Measurements from ENCODE around the gene LMF1.

Gene LMF1

DNA sequence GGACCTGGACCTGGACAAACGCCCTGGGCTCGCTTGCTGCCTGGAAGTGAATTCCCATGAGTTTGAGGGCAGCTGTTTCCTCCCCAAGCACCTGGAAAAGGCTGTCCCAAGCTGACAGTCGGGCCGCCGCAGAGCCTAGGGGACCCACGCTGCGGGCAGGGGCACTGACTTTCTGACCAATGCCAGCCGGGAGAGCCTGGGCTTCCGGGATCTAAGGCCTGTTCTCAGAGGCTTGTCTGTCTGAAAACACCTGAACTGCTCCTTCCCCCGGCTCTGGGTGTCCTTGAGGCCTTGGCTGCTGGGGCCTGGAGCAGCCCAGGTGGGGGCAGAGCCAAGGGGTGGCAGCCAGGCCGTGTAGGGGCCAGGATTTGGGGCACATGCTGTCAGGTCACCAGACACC lies 72.6 kb downstream of the LMF1 start:
- H3K4me3 ChIP-seq (ENCODE audit: low read length): no peak overlapping the region

DNA sequence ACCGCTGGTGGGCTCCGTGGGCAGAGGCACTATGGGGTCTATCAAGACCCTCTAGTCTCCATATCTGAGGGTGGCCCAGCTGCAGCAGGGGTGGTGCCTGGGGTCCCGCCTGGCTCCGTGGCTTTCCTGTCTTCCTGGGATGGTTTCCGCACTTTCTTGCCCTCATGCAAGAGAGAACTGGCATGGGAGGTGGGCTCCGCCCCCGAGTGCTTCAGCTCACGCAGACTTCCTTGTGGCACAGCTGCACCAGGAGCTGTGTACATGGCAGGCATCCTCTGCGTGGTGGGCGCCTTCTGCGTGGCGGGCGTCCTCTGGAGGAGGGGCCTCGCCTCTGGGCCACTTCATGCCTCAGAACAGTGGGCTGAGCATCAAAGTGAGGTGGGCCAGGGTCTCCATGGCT lies 73.1 kb downstream of the LMF1 start:
- no peak overlapping the region for H3K4me3 ChIP-seq (ENCODE audit: low read length)
- TF ChIP-seq ZNF274 (IDR thresholded peaks at IDR 0.05; ENCODE audit: low read depth, low read length): no peak

More for the DNA sequence above, 72.6 kb downstream of the LMF1 start:
- TF ChIP-seq ZNF274 (IDR thresholded peaks at IDR 0.05; ENCODE audit: low read depth, low read length): no peak

DNA sequence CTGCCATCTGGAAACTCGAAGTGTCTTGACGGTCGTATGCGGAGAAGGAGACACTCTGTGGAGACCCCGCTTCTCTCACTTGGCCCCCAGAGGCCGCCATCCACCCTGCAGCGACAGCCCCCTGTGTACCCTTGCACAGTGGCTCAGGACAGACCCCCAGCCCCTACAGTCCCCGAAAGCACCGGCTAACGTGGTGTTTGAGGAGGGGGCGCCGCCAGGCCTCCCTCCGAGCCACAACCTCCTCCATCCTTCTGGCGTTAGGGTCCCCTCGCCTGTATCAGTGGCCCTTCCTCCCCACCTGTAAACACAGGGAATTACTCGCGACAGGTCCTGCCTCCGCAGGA lies 73.6 kb downstream of the LMF1 start:
- no peak for TF ChIP-seq ZNF274 (IDR thresholded peaks at IDR 0.05; ENCODE audit: low read depth, low read length)
- H3K4me3 ChIP-seq (ENCODE audit: low read length): no peak overlapping the region

DNA sequence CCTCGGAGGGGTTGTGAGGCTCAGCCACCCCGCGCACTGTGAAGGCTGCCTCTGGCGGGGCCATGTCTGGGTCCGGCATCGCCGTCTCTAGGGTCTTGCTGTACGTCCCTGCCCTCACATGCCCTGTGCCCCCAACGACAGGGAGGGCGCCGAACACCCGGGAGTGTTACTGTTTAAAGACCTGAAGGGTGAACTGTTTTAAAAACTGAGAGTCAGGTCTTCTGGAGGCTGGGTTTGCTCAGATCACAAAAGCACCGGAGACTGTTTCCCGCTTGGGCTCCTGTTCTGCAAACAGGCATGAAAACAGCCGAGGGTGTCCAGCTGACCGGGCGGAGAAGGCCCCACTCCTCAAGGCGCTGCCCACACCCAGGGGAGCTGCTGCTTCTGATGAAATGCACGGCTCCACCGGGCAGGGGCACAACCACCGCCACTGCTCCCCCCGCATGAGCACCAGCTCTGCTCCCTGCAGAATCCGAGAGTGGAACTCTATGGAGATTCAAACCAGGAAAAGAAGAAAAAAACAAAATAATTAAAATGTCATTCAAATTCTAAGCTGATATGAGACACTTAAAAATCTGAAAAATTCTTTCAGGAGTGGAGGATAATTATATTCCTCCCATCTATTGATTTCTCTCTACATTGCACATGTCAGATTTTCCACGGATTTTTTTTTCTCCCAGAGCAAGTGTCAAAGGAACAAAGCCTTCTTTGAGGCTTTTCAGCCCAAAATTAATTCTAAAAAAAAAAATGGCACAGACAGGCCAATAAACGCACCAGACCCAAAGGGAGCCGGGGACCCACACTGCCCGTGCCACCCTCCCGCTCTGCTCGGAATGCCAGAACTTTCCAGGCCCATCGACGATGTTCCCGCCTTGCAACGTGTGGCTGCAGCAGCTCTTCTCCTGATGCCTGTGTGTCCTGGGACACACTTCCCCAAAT lies 74.3 kb downstream of the LMF1 start:
- no peak overlapping the region for H3K4me3 ChIP-seq (ENCODE audit: low read length)
- TF ChIP-seq ZNF274 (IDR thresholded peaks at IDR 0.05; ENCODE audit: low read depth, low read length): no peak

DNA sequence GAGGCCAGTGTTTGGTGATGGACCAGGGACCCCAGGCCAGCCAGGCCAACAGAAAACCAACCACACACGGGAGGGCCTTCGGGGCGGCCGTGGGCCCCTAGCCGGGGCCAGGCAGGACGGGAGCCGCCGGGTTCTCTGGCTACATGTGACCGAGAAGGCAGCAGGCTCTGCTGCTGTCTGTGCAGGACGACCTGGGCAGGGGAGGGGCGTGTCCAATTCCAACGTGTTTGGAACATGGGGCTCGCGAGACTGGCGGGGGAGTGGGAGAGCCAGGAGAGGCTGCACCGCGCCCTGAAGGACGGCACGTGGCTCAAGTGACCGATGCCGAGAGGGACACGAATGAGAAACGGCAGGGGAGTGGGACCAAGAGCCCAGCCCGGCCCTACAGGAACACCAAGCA lies 75.4 kb downstream of the LMF1 start:
- TF ChIP-seq ZNF274 (IDR thresholded peaks at IDR 0.05; ENCODE audit: low read depth, low read length): no peak
- H3K4me3 ChIP-seq (ENCODE audit: low read length): no peak overlapping the region

DNA sequence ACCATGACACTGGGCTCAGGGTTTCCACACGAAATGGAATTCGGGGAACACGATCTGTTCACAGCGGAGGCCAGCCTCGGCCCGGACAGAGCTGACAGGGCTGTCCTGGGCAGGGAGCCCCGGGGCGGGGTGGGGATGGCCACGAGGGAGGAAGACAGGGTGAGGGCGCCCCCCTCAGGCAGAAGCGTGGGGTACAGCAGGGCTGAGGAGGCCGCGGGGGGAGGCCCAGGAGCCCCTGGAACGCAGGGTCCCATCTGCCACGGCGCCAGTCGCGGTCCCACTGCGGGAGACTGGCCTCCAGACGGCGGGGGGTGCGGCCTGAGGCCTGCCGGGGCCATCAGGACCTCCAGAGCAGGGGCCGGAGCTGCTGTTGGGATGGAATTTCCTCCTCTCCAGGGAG lies 75.9 kb downstream of the LMF1 start:
- TF ChIP-seq ZNF274 (IDR thresholded peaks at IDR 0.05; ENCODE audit: low read depth, low read length): no peak
- no peak overlapping the region for H3K4me3 ChIP-seq (ENCODE audit: low read length)

DNA sequence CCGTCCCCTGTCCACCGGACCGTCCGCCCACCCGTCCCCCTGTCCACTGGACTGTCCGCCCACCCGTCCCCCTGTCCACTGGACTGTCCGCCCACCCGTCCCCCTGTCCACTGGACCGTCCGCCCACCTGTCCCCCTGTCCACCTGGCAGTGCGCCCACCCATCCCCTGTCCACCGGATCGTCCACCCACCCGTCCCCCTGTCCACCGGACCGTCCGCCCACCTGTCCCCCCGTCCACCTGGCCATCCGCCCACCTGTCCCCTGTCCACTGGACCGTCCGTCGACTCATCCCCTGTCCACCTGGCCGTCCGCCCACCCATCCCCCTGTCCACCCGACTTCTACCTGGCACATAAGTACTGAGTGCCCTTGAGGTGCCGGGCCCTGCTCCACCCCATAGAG lies 76.6 kb downstream of the LMF1 start:
- H3K4me3 ChIP-seq (ENCODE audit: low read length): no peak overlapping the region
- TF ChIP-seq ZNF274 (IDR thresholded peaks at IDR 0.05; ENCODE audit: low read depth, low read length): no peak

DNA sequence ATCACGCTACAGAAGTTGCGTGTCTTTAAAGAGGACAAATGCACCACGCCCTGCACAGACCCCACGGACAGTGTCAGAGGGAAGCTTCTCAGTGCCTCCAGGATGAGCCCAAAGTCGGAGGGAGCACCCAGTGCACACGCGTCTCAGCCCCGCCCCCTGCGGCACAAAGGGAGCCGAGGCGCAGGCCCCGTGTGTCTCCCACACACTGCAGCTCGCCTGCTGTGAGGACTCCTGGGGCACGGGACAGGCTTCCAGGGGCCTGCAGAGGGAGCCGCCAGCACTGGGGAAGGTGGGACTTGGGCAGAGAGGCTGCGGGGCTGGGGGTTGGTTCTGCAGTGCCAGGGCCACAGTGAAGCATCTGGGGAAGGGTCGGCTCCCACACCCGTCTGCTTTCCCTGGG lies 77.4 kb downstream of the LMF1 start:
- H3K4me3 ChIP-seq (ENCODE audit: low read length): no peak overlapping the region
- no peak for TF ChIP-seq ZNF274 (IDR thresholded peaks at IDR 0.05; ENCODE audit: low read depth, low read length)

DNA sequence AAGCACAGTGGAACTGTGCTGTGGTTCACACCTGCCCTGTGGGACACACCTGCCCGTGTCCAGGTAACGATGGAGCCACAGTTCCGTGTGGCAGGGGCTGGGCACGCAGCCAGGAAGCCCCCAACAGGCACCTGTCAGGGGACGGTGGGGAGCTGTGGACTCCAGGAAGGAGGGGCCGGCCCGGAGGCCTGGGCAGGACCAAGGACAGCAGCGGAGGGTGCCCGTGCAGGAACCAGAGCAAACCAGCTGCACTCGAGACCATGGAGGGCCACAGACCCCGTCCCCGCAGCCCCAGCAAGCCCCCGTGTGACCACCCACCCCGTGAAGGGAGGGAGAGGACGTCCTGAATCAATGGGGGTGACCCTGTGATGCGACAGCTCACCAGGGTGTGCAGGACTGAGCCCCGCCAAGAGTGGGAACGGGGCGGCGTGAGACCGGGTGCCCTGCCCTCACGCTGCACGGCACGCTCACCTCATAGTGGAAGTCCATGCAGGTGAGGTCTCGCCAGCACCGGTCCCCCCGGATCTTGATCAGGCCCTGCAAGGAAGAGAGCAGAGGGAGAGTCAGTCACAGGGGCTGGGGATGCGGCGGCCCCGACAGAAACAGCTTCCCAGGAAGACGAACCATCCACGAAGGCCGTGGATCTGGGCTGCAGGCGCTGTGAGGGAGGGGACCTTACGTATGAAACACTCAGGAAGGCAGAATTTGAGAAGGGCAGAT lies 78.1 kb downstream of the LMF1 start:
- TF ChIP-seq ZNF274 (IDR thresholded peaks at IDR 0.05; ENCODE audit: low read depth, low read length): no peak
- no peak overlapping the region for H3K4me3 ChIP-seq (ENCODE audit: low read length)

DNA sequence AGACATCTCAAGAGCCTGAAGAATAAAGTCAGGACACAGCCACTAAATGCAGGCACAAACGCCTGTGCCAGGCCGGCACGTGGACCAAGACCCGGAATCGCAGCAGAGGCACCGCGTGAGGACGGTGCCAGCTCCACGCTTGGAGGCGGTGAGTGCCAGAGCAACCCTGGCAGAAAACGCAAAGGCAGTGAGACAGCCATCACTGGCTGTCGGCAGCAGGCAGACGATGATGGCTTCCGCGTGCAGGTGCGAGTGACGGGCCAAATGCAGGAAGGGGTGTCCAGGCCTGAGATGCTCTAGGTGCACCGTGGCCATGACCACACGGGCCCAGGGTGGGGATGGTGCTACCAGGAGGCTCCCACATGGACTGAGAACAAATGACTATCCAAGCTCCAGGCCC lies 78.8 kb downstream of the LMF1 start:
- TF ChIP-seq ZNF274 (IDR thresholded peaks at IDR 0.05; ENCODE audit: low read depth, low read length): no peak
- H3K4me3 ChIP-seq (ENCODE audit: low read length): no peak overlapping the region

DNA sequence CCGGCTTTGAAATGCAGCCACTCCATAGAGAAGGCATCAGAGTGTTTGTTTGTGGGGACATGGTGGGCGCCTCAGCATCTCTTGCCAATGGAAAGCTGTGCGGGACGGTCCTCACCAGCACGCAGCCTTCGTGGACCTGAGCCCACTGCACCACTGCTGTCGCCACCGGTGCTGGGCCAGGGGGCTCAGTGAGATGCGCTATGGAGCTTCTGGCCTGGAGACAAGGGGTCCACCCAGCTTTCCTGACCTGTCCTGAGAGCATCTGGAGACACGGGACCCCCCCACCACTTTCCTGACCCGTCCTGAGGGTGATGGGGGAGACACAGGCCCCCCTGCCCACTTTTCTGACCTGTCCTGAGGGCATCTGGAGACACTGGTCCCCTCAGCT lies 79.4 kb downstream of the LMF1 start:
- H3K4me3 ChIP-seq (ENCODE audit: low read length): no peak overlapping the region
- TF ChIP-seq ZNF274 (IDR thresholded peaks at IDR 0.05; ENCODE audit: low read depth, low read length): no peak

DNA sequence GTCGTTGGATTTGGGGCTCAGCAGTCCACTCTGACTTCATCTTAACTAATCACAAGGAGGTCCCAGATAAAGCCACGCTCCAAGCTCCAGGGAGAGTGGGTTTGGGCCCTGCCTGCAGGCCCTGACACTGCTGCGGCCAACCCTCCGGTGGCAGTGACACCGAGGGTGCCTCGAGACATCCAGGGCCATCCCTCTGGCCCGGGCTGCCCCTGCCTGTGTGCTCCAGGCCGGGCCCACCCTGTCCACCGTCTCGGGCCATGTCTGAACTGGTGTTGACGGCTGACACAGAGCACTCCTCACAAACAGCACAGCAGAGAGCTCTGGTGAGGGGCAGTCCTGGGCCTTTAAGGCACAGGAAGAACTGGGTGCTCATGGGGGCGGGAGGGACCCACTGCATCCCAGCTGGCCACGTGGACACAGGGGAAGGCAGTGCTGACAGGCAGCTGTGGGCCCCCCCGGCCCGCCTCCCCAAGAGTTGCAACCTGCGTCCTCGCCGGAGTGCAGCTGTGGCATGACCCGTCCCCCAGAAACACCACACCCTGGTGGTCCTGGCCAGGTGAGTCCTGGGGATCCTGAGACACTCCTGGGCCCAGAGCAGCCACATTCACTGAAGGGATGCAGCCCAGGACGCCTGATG lies 80.0 kb downstream of the LMF1 start:
- TF ChIP-seq ZNF274 (IDR thresholded peaks at IDR 0.05; ENCODE audit: low read depth, low read length): no peak
- no peak overlapping the region for H3K4me3 ChIP-seq (ENCODE audit: low read length)

DNA sequence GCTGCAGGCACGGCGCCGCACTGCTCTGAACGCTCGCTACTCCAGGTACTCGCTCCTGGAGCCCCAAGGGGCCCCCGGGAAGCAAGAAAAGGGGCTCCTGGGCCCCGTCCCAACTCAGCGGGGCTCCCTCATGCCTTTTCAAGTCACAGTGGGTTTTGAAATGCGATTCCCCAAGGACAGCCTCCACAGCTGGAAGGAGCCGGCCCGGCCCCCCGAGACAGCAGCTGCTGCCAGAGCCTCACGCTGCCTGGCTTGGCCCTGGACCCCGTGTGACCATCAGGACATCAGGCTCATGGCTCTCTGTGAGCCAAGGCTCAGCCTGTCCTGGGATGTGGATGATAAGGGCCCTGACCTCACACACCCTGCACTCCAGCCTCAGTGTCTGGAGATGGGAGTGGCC lies 80.6 kb downstream of the LMF1 start:
- H3K4me3 ChIP-seq (ENCODE audit: low read length): no peak overlapping the region
- TF ChIP-seq ZNF274 (IDR thresholded peaks at IDR 0.05; ENCODE audit: low read depth, low read length): no peak

DNA sequence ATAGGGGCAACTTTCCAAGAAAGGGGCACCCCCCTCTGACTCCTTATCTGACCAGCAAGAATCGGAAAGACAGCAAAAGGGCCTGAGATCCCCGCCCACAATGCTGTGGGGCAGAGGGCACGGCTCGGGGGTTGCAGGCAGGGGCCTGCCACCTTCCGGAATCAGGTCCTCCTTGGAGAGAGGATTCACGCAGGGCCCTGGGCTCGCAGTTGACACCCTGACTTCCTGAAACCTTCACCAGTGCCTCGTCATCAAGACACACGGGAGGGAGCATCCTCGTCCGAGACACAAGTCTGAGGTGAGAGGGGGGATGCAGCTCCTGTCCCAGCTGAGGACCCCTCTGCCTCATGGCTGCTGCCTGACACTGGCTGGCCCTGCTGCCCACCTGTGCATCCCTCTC lies 81.2 kb downstream of the LMF1 start:
- no peak for TF ChIP-seq ZNF274 (IDR thresholded peaks at IDR 0.05; ENCODE audit: low read depth, low read length)
- no peak overlapping the region for H3K4me3 ChIP-seq (ENCODE audit: low read length)

Data from GM08714 (cell line).